Common myeloid progenitor, CD34-positive (primary cell): ENCODE data around the gene SH2D7.

Experiments
- CTCF ChIA-PET: fragments of 350-600 bp; sonication (Branson Sonifier 250); formaldehyde crosslinking; loops from one replicate; lab custom pipeline; 2021; ENCODE audit warnings: antibody characterized with exemption; lab: Charles Lee
- POLR2A ChIA-PET: fragments of 350-600 bp; sonication (Branson Sonifier 250); formaldehyde crosslinking; loops from one replicate; lab custom pipeline; 2021; ENCODE audit warnings: antibody characterized with exemption; lab: Charles Lee
- DNase-seq, 3 donors: peaks; one replicate each; pipeline versions ENCODE4 v3.0.0 to v3.0.0-alpha.2; 2013
- H3K27ac ChIP-seq, 2 experiments: 1 replicate in 1 of 2; 2 replicates in 1 of 2; pipeline ENCODE4 v1.7.0; 2013; ENCODE audit warnings: inconsistent platforms in 2 of 2, low read length in 2 of 2, mild to moderate bottlenecking in 2 of 2, low read depth in 1 of 2, moderate library complexity in 1 of 2; ENCODE audit not compliant: severe bottlenecking in 2 of 2, insufficient read depth in 1 of 2, poor library complexity in 1 of 2
- H3K27me3 ChIP-seq, 5 experiments: replicated peaks in 2 of 5; 1 replicate in 3 of 5; 2 replicates in 2 of 5; pipeline versions ENCODE4 v1.6.1 to v1.7.0; 2013; ENCODE audit warnings: low read length in 4 of 5, mild to moderate bottlenecking in 2 of 5, moderate library complexity in 2 of 5, inconsistent platforms in 1 of 5; ENCODE audit not compliant: insufficient read depth in 5 of 5, control insufficient read depth in 4 of 5
- H3K36me3 ChIP-seq, 4 experiments: 1 replicate in 2 of 4; 2 replicates in 2 of 4; pipeline versions ENCODE4 v1.6.1 to v1.7.0; 2013; ENCODE audit warnings: low read length in 3 of 4, control low read depth in 1 of 4, mild to moderate bottlenecking in 1 of 4; ENCODE audit not compliant: control insufficient read depth in 4 of 4, insufficient read depth in 4 of 4
- H3K4me1 ChIP-seq, 4 experiments: 1 replicate in 3 of 4; 2 replicates in 1 of 4; pipeline versions ENCODE4 v1.6.1 to v1.7.1; 2013; ENCODE audit warnings: low read length in 3 of 4, mild to moderate bottlenecking in 3 of 4, control low read depth in 1 of 4, inconsistent platforms in 1 of 4, moderate library complexity in 1 of 4; ENCODE audit not compliant: control insufficient read depth in 4 of 4, insufficient read depth in 4 of 4; ENCODE audit errors: control extremely low read depth in 1 of 4
- H3K4me3 ChIP-seq, 7 experiments: 1 replicate in 4 of 7; 2 replicates in 3 of 7; pipeline versions ENCODE4 v1.5.1 to v1.7.0; 2013; ENCODE audit warnings: mild to moderate bottlenecking in 7 of 7, low read length in 6 of 7, moderate library complexity in 6 of 7, inconsistent platforms in 2 of 7, low read depth in 2 of 7, control low read depth in 1 of 7; ENCODE audit not compliant: insufficient read depth in 4 of 7, control insufficient read depth in 1 of 7; ENCODE audit errors: extremely low read depth in 1 of 7
- H3K9me3 ChIP-seq, 5 experiments: 1 replicate in 4 of 5; 2 replicates in 1 of 5; pipeline versions ENCODE4 v1.6.1 to v1.7.1; 2013; ENCODE audit warnings: low read length in 4 of 5, mild to moderate bottlenecking in 2 of 5, inconsistent platforms in 1 of 5, low read depth in 1 of 5, moderate library complexity in 1 of 5; ENCODE audit not compliant: control insufficient read depth in 4 of 5, insufficient read depth in 2 of 5; ENCODE audit errors: control extremely low read depth in 1 of 5
- WGBS: methylation state at CpG from one replicate; pipeline ENCODE4 v1.1.5; 2013; ENCODE audit not compliant: insufficient coverage; 5-methylcytosine and 5-hydroxymethylcytosine counted together

The SH2D7 gene

DNA sequence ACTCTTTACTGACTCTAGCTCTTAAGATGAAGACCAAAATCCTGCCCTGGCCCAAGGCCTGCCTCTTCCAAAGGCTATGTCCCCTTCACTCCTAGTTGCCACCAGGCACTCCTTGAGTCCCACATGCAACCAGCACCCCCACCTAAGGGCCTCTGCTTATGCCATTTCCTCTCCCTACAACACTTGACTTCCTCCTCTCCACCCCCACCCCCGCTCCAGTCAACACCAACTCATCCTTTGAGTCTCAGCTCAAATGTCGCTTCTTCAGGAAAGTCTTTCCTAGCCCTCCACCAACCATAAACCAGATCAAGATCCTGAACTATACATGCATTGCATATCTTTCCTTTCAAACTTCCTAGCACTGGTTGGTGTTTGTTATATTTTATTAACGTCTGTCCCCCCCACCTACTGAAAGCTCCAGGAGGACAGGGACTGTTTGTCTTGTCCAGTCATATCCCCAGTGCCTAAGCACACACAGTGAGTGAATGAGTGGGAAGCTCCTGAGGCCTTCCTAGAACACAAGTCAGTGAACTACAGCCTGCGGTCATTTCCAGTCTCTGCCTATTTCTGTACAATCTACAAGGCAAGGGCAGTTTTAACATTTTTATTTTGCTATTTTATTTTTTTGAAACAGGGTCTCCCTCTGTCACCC, 22.2 kb upstream of the SH2D7 start:
- ChIA-PET CTCF (interaction anchor here (0.9 to 8.7 kb wide), 12 partner anchors 8 to 64 kb away, joined by 3 to 62 read pairs (median 4); partner anchors contain the start of gene TBC1D2B), POLR2A (no interaction called here)
- peak in 1 of 3 donors; percentile 45 for DNase-seq
- Histone ChIP-seq H3K4me1 (peaks cover 15 to 93% (median 76%) of the 10 kb centered on the region in 4 experiments), H3K27ac (peak overlapping the region in 1 of 2 experiments; percentile 65), H3K27me3 (no peaks in the 10 kb centered on the region), H3K36me3 (peaks cover 0 to 26% (median 3%) of the 10 kb centered on the region in 4 experiments), H3K4me3 (peak overlapping the region in 3 of 7 experiments; percentile 6 to 50 (median 35)), H3K9me3 (no peaks in the 10 kb centered on the region)
- WGBS = 0% methylated on average over 1 of the region's 4 CpGs

GRCh38 chr15:78071383-78071782, 21.0 kb upstream of the SH2D7 start:
- Histone ChIP-seq H3K9me3 (no peaks in the 10 kb centered on the region), H3K27me3 (no peaks in the 10 kb centered on the region), H3K27ac (no peak overlapping the region), H3K4me1 (peaks cover 15 to 93% (median 76%) of the 10 kb centered on the region in 4 experiments), H3K4me3 (peak overlapping the region in 1 of 7 experiments; percentile 3), H3K36me3 (peaks cover 0 to 15% (median 3%) of the 10 kb centered on the region in 4 experiments)
- 75% methylated on average over 2 of the region's 2 CpGs for WGBS
- POLR2A ChIA-PET = no interaction called here
- peak in 1 of 3 donors; percentile 51 for DNase-seq
- CTCF ChIA-PET = interaction anchor here (0.9 to 8.7 kb wide), 9 partner anchors 10 to 71 kb away, joined by 3 to 62 read pairs (median 5); no protein-coding TSS in a partner anchor

- no peaks in the 10 kb centered on the region for H3K27me3 ChIP-seq
- peak overlapping the region in 1 of 2 experiments; percentile 27 for H3K27ac ChIP-seq
- no peaks in the 10 kb centered on the region for H3K9me3 ChIP-seq
- H3K4me3 ChIP-seq = peak overlapping the region in 3 of 7 experiments; percentile 23 to 50 (median 39)
- CTCF ChIA-PET = interaction anchor here (0.7 to 8.7 kb wide), 16 partner anchors 9 to 72 kb away, joined by 3 to 62 read pairs (median 4); no protein-coding TSS in a partner anchor
- POLR2A ChIA-PET = interaction anchor here (0.9 to 1.5 kb wide), 2 partner anchors 10 to 15 kb away, joined by 4 read pairs; no protein-coding TSS in a partner anchor
- WGBS = 42% methylated on average over 7 of the region's 9 CpGs
- peaks cover 0 to 15% (median 3%) of the 10 kb centered on the region in 4 experiments for H3K36me3 ChIP-seq
- peaks cover 15 to 84% (median 79%) of the 10 kb centered on the region in 4 experiments for H3K4me1 ChIP-seq
- DNase-seq = no peak
Measured at GRCh38 chr15:78072080-78072892, 20.1 kb upstream of the SH2D7 start.

GRCh38 chr15:78073046-78073787, 19.1 kb upstream of the SH2D7 start:
- ChIA-PET CTCF (interaction anchor here (0.9 to 8.7 kb wide), 10 partner anchors 10 to 73 kb away, joined by 3 to 62 read pairs (median 4); no protein-coding TSS in a partner anchor), POLR2A (interaction anchor here (0.9 to 1.5 kb wide), 2 partner anchors 11 to 16 kb away, joined by 4 read pairs; no protein-coding TSS in a partner anchor)
- Histone ChIP-seq H3K36me3 (peaks cover 0 to 15% (median 3%) of the 10 kb centered on the region in 4 experiments), H3K9me3 (no peaks in the 10 kb centered on the region), H3K4me3 (no peak overlapping the region), H3K27me3 (no peaks in the 10 kb centered on the region), H3K27ac (peak overlapping the region in 1 of 2 experiments; percentile 27), H3K4me1 (peaks cover 8 to 81% (median 74%) of the 10 kb centered on the region in 4 experiments)
- WGBS = 97% methylated on average over 4 of the region's 5 CpGs
- DNase-seq = no peak

- Histone ChIP-seq H3K9me3 (no peaks in the 10 kb centered on the region), H3K27me3 (no peaks in the 10 kb centered on the region), H3K27ac (peak overlapping the region; percentile 25 to 51), H3K4me3 (peak overlapping the region in 6 of 7 experiments; percentile 13 to 94 (median 86)), H3K36me3 (peaks cover 0 to 15% (median 3%) of the 10 kb centered on the region in 4 experiments), H3K4me1 (peaks cover 0 to 56% (median 49%) of the 10 kb centered on the region in 4 experiments)
- POLR2A ChIA-PET = interaction anchor here (1.0 kb wide), 1 partner anchor 23 kb away, joined by 5 read pairs; no protein-coding TSS in a partner anchor
- WGBS = 77% methylated on average over 4 of the region's 7 CpGs
- peak in 1 of 3 donors; percentile 19 for DNase-seq
- CTCF ChIA-PET = interaction anchor here (0.6 to 2.9 kb wide), 11 partner anchors 8 to 72 kb away, joined by 3 to 11 read pairs (median 3); no protein-coding TSS in a partner anchor
Measured at GRCh38 chr15:78075490-78076230, 16.7 kb upstream of the SH2D7 start.
